VCaP (cell line): Measurements from ENCODE around the gene CFAP90.
A peak's percentile ranks its signal among the peaks of the same experiment; 100 is the strongest.

Experiments
- H3K27ac ChIP-seq: fragments of 450-650 bp; 2 replicates; pipeline ENCODE4 v1.5.1; 2017
- TF ChIP-seq, protein P1 (sequence below): fragments of 450-650 bp; conservative IDR thresholded peaks from 2 replicates; pipeline ENCODE4 v1.5.1; 2017; ENCODE audit warnings: mild to moderate bottlenecking, moderate library complexity

The CFAP90 gene

DNA sequence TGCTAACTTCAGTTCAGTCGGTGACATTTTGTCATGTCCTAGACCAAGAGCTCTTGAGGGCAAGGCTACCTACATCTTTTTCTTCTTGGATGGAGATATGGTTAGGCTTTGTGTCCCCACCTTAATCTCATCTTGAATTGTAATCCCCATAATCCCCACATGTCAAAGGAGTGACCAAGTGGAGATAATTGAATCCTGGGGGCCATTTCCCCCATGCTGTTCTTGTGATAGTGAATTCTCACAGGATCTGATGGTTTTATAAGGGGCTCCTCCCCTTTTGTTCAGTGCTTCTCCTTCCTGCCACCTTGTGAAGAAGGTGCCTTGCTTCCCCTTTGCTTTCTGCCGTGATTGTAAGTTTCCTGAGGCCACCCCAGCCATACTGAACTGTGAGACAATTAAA, 2.1 kb upstream of the CFAP90 start:
- H3K27ac ChIP-seq, result peak overlapping the region; percentile 93
- TF ChIP-seq, protein P1, sequence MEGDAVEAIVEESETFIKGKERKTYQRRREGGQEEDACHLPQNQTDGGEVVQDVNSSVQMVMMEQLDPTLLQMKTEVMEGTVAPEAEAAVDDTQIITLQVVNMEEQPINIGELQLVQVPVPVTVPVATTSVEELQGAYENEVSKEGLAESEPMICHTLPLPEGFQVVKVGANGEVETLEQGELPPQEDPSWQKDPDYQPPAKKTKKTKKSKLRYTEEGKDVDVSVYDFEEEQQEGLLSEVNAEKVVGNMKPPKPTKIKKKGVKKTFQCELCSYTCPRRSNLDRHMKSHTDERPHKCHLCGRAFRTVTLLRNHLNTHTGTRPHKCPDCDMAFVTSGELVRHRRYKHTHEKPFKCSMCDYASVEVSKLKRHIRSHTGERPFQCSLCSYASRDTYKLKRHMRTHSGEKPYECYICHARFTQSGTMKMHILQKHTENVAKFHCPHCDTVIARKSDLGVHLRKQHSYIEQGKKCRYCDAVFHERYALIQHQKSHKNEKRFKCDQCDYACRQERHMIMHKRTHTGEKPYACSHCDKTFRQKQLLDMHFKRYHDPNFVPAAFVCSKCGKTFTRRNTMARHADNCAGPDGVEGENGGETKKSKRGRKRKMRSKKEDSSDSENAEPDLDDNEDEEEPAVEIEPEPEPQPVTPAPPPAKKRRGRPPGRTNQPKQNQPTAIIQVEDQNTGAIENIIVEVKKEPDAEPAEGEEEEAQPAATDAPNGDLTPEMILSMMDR, result no peak

DNA sequence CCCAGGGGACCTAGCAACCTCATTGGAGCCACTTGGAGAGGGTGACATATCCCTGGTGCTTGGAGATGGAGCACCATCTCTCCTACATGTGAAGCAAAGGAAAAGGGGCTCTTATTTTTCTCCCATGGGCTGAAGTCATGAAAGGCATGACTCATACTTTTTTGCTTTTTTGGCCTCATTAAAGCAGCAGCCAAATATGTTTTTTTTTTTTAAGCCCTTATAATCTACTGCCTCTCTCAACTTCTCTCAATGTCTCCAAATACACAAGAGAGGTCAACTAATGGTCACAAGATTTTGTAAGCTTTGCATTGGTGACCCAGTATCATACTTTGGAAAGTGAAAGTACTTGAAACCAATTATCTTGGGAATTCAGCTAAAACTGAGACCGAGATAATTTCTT, 1.6 kb upstream of the CFAP90 start:
- TF ChIP-seq, protein P1, result no peak

DNA sequence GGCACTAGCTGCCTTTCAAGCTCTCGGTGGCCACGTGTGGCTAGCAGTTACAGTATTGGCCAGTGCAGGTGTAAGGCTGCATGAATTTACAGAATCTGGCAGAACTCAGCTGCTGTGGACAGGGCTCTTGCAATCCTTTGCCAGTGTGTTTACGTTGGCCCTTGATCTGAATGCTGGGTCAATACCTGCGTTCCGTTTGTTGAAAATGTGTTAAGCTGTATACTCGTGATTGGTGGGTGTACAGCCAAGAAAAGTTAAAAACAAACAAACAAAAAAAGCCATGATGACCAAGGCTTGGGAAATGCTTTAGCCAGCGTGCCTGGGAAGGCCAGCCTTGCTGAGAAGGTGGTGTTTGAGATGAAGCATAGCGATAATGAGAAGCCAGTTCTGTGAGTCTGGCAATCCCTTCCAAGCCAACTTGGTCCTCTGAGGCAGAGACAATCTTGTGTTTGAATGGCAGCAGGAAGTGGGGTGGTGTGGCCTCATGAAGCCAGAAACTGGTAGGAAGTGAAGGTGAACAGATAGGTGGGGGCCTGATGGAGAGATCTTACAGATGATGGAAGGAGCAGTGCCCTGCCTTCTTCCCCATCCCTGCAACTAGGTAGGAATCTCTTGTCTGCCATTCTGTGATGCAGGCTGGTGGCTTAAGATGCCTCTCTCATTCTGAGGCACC, 820 bp upstream of the CFAP90 start:
- peak overlapping the region; percentile 93 for H3K27ac ChIP-seq
- TF ChIP-seq, protein P1, result no peak

More for the DNA sequence above, 1.6 kb upstream of the CFAP90 start:
- H3K27ac ChIP-seq, result peak overlapping the region; percentile 93

DNA sequence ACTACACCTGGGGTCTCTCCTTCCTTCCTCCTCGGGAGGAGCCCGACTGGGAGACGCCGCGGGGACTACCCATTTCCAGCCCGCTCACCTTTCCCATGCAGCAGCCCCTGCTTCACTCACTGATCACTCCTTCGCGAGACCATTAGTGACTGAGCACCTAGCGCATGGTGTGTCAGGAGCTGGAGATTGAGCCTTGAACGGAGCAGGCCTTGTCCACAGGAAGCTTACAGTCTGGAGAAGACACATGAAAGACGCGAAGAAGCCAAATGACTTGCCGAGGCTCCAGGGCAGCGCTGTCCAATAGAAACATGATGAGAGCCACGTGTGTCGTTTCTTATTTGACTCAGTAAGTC, 283 bp upstream of the CFAP90 start:
- H3K27ac ChIP-seq, result peak overlapping the region; percentile 93
- TF ChIP-seq, protein P1, result peak; percentile 25; the same call in 1 of the 2 replicates

DNA sequence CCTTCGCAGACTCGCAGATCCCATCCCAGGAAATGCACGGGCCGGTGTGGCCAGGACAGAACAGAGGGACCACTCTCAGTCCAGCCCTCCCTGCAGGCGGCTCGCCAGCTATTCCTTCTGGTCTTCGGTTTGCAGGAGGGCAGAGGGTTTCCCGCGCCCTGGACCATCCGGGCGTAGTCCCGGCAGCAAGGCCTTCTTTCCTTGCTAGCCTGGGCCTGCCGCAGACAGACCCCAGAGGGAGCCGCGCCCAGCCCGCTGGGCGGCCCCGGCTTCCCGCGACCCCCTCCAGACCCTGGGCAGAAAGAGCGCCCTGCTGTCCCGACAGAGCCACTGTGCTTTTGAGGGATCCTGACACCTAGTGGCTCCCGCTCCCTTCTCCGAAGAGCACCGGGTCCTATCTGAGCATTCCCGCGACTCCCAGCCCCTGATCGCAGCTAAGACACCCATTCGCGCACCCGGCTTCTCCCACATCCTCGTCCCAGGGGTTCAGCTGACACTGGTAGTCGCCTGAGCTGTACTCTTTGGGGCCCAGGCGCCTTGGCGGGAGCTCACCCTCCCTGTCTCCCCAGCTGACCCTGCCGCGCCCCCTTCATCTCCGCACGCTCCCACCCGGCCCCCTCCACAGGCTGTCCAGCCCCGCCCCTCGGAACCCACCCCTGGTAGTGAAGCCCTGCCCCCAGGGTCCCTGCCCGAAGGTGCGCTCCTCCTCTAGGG, 1.1 kb downstream of the CFAP90 start:
- no peak overlapping the region for H3K27ac ChIP-seq
- TF ChIP-seq, protein P1, result no peak

DNA sequence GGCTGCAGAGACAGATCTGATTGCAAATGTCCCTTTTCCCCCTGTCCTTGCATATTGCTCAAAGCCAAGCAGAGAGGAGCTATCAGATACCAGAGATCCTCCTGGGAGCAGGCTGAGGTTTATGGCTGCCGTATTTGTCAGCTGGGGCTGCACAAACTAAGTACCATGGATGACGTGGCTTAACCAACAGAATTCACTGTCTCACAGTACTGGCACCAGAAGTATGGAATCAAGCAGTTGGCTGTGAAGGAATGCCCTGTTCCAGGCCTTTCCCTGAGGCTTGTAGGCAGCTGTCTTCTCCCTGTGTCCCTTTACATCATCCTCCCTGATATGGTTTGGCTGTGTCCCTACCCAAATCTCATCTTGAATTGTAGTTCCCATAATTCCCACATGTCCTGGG, 2.6 kb downstream of the CFAP90 start:
- TF ChIP-seq, protein P1, result no peak

DNA sequence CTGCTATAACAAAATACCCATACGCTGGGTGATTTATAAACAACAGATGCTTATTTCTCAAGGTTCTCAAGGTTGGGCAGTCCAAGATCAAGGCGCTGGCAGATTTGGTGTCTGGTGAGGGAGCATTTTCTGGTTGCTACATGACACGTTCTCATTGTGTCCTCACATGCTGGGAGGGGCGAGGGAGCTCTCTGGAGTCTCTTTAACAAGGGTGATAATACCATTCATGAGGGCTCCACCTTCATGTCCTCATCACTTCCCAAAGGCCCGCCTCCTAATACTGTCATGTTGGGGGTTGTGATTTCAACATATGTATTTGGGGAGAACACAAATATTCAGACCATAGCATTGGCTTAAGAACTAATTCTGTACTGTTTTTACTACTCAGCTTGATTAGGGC, 4.6 kb downstream of the CFAP90 start:
- H3K27ac ChIP-seq, result no peak overlapping the region
- TF ChIP-seq, protein P1, result no peak

More for the DNA sequence above, 2.6 kb downstream of the CFAP90 start:
- H3K27ac ChIP-seq, result no peak overlapping the region
